ENCODE results near the gene PKD1L1.
A peak's percentile ranks its signal among the peaks of the same experiment; 100 is the strongest.
"Not testable (repeated sequence)": the region's sequence is repeated elsewhere in the genome, so short reads cannot be mapped to it uniquely, and the experiment has no call there.

The PKD1L1 gene, protein sequence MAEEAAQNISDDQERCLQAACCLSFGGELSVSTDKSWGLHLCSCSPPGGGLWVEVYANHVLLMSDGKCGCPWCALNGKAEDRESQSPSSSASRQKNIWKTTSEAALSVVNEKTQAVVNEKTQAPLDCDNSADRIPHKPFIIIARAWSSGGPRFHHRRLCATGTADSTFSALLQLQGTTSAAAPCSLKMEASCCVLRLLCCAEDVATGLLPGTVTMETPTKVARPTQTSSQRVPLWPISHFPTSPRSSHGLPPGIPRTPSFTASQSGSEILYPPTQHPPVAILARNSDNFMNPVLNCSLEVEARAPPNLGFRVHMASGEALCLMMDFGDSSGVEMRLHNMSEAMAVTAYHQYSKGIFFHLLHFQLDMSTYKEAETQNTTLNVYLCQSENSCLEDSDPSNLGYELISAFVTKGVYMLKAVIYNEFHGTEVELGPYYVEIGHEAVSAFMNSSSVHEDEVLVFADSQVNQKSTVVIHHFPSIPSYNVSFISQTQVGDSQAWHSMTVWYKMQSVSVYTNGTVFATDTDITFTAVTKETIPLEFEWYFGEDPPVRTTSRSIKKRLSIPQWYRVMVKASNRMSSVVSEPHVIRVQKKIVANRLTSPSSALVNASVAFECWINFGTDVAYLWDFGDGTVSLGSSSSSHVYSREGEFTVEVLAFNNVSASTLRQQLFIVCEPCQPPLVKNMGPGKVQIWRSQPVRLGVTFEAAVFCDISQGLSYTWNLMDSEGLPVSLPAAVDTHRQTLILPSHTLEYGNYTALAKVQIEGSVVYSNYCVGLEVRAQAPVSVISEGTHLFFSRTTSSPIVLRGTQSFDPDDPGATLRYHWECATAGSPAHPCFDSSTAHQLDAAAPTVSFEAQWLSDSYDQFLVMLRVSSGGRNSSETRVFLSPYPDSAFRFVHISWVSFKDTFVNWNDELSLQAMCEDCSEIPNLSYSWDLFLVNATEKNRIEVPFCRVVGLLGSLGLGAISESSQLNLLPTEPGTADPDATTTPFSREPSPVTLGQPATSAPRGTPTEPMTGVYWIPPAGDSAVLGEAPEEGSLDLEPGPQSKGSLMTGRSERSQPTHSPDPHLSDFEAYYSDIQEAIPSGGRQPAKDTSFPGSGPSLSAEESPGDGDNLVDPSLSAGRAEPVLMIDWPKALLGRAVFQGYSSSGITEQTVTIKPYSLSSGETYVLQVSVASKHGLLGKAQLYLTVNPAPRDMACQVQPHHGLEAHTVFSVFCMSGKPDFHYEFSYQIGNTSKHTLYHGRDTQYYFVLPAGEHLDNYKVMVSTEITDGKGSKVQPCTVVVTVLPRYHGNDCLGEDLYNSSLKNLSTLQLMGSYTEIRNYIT (N-terminal part only)

DNA sequence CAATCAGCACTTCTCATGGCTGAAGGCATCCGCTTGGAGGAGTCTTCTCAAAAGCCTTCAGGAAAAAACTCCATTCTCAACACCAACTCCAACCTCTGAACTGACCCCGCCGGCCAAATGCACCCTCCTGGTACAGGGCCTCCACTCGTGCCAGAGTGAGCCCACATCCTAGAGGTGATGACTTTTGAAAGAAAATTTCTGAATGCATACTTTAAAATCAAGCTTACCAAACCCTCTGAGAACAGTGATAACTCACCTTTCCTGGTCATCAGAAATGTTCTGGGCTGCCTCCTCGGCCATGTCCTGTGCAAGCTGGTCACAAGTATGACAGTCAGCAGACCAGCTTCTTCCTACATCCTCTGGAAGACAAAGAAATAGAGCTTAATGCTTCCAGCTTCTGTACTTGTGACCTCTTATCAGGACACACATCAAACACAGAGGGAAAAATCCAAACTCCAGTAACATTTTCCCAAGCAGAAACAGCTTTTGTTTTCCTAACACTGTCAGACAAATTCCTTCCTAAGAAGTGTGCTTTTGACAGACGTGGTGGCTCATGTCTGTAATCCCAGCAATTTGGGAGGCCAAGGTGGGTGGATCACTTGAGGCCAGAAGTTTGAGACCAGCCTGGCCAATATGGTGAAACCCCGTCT is at the start of gene PKD1L1:
PKD1L1 (minus strand) TSS at position 326 of the 650 bp plus-strand sequence; CDS start at position 300, 26 bp downstream.
- no peaks in the 10 kb centered on the region for H3K9me3 ChIP-seq (ENCODE audit: control insufficient read depth, insufficient read depth, low read length)
- peaks cover 16% of the 10 kb centered on the region for H3K4me1 ChIP-seq (ENCODE audit: insufficient read depth, low read length)
- no peak within 1 kb of the TSS for H3K9ac ChIP-seq (ENCODE audit: low read depth, low read length)
- no peaks in the 10 kb centered on the region for H3K36me3 ChIP-seq (ENCODE audit: insufficient read depth, low read length)

DNA sequence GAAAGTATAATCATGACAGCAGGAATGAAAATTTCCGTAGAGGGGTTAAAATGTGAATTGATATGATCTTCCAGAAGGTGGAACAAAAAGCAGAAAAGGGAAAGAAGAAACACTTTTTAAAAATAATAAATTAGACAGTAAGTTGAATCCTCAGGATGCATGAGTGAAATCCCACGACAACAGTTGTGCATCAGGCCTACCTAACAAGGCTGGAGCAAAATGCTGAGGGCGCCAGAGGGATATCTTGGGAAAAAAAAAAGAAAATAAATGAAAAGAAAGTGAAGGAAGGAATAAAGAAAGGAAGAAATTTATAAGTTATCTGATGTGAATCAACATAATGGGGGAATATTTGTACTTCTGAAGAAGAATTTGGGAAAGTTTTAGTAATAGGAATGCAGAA is 44.2 kb upstream of the PKD1L1 start:
- Histone ChIP-seq H3K9ac (ENCODE audit: low read depth, low read length) (peak overlapping the region; percentile 55), H3K4me1 (ENCODE audit: insufficient read depth, low read length) (peaks cover 17% of the 10 kb centered on the region), H3K36me3 (ENCODE audit: insufficient read depth, low read length) (no peaks in the 10 kb centered on the region), H3K9me3 (ENCODE audit: control insufficient read depth, insufficient read depth, low read length) (no peaks in the 10 kb centered on the region)

DNA sequence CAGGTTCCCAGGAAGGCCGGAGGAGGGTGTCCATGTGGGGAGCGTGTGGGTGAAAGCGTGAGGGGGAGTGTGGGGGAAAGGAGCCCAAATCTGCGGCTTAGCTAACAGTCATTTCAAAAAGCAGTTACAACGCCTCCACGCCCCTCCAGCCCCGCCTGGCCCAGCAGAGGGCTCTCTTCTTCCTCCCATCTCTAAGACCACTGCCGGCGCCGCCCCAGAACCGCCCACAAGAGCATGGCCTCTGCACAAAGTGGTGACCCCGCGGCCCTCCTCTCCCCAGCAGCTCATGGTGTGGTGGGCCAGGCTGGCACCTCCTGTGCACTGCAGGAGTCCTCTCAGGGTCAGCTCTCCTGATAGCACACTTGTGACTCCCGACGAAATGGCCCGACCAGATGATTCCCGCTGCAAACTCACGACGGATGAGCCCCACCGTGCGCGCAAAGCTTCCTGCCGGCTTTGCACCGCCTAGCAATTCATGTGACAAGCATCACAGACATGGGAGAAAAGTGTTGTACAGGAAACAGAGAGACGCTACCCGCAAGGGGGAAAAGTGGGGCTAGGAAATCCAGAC is 43.6 kb upstream of the PKD1L1 start:
- H3K4me1 ChIP-seq (ENCODE audit: insufficient read depth, low read length), result peaks cover 17% of the 10 kb centered on the region
- H3K9ac ChIP-seq (ENCODE audit: low read depth, low read length), result peak overlapping the region; percentile 55
- no peaks in the 10 kb centered on the region for H3K36me3 ChIP-seq (ENCODE audit: insufficient read depth, low read length)
- no peaks in the 10 kb centered on the region for H3K9me3 ChIP-seq (ENCODE audit: control insufficient read depth, insufficient read depth, low read length)

DNA sequence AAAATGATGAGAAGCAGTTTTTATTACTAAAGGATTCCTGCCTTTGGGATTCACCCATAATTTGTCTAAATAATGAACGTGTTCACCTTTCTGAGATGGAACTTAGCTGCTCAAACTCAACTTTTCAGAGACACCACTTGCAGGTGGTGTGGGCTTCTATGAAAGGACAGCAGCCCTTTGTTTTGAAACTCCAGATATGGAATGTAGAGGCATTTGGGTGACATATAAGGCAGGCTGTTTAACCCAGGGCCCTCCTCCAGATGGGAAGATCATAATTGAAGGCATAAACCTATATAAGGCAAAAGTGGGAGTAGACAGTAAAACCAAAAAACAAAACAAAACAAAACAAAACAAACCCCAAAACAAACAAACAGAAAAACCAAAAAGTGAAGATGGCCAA is 43.0 kb upstream of the PKD1L1 start:
- no peaks in the 10 kb centered on the region for H3K9me3 ChIP-seq (ENCODE audit: control insufficient read depth, insufficient read depth, low read length)
- peak overlapping the region; percentile 55 for H3K9ac ChIP-seq (ENCODE audit: low read depth, low read length)
- peaks cover 17% of the 10 kb centered on the region for H3K4me1 ChIP-seq (ENCODE audit: insufficient read depth, low read length)
- H3K36me3 ChIP-seq (ENCODE audit: insufficient read depth, low read length), result no peaks in the 10 kb centered on the region

DNA sequence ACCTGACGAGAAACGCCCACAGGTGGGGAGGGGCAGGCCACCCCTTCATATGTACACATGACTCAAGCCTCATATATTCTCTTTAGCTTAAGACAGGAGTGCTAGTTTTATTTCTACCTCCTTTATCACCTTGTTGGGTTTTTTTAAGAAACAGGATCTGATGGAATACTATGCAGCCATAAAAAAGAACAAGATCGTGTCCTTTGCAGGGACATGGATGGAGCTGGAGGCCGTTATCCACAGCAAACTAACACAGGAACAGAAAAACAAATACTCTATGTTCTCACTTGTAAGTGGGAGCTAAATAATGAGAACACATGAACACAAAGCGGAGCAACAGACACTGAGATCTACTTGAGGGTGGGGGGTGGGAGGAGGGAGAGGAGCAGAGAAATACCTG is 42.3 kb upstream of the PKD1L1 start:
- H3K9ac ChIP-seq (ENCODE audit: low read depth, low read length), result no peak overlapping the region
- H3K36me3 ChIP-seq (ENCODE audit: insufficient read depth, low read length), result no peaks in the 10 kb centered on the region
- H3K9me3 ChIP-seq (ENCODE audit: control insufficient read depth, insufficient read depth, low read length), result no peaks in the 10 kb centered on the region
- H3K4me1 ChIP-seq (ENCODE audit: insufficient read depth, low read length), result peaks cover 17% of the 10 kb centered on the region

DNA sequence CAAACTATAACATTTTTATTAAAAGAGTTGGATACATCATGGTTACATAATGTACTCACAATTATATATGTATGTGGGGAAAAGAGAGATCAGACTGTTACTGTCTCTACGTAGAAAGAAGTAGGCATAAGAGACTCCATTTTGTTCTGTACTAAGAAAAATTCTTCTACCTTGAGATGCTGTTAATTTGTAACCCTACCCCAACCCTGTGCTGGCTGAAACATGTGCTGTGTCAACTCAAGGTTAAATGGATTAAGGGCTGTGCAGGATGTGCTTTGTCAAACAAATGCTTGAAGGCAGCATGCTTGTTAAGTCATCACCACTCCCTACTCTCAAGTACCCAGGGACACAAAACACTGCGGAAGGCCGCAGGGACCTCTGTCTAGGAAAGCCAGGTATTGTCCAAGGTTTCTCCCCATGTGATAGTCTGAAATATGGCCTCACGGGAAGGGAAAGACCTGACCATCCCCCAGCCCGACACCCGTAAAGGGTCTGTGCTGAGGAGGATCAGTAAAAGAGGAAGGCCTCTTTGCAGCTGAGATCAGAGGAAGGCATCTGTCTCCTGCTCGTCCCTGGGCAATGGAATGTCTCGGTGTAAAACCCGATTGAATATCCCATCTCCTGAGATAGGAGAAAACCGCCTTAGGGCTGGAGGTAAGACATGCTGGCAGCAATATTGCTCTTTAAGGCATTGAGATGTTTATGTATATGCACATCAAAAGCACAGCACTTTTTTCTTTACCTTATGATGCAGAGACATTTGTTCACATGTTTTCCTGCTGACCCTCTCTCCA is 41.5 kb upstream of the PKD1L1 start:
- H3K4me1 ChIP-seq (ENCODE audit: insufficient read depth, low read length), result peaks cover 17% of the 10 kb centered on the region
- not testable (repeated sequence) for H3K9ac ChIP-seq (ENCODE audit: low read depth, low read length); H3K9me3 ChIP-seq (ENCODE audit: control insufficient read depth, insufficient read depth, low read length); H3K36me3 ChIP-seq (ENCODE audit: insufficient read depth, low read length)

DNA sequence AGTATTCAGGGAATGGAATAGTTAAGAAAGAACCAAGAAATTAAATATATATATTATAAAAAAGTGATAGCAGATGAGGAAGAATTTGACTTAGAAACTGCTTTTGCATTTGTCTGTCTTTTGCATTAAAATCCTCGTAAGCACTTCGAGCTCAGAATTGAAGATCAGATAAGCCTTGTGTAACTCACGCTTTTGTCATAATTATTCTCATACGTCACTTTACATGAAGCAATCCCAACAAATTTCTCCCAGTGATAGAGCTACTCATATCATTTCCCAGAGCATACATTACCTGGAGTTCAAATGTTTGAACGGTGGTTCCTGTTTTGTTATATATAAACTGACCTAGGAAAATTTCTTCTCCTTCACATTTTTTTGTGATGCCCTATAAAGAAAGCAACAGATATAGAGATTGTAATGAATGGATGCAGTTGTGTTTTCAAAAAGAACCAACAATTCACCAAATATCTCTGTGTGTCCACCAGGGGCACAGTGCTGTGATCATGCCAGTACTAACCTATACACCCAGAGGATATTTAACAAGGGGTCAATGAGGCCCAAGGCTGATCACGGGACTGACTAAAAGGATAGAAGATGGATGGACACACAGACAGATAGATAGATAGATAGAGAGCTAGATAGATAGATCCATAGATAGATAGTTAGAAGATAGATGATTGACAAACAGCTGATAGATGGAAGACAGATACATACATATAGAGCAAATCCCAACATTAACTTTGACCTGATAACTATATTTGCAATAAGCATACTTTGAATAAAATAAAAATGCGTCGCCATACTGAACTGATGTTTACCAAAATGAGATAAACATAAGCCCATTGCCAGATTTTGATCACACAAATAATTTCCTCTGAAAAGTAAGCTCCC is 40.5 kb upstream of the PKD1L1 start:
- Histone ChIP-seq H3K4me1 (ENCODE audit: insufficient read depth, low read length) (peaks cover 17% of the 10 kb centered on the region), H3K9ac (ENCODE audit: low read depth, low read length) (no peak overlapping the region), H3K9me3 (ENCODE audit: control insufficient read depth, insufficient read depth, low read length) (peaks cover 4% of the 10 kb centered on the region; the same call in 1 of the 2 replicates), H3K36me3 (ENCODE audit: insufficient read depth, low read length) (no peaks in the 10 kb centered on the region)

DNA sequence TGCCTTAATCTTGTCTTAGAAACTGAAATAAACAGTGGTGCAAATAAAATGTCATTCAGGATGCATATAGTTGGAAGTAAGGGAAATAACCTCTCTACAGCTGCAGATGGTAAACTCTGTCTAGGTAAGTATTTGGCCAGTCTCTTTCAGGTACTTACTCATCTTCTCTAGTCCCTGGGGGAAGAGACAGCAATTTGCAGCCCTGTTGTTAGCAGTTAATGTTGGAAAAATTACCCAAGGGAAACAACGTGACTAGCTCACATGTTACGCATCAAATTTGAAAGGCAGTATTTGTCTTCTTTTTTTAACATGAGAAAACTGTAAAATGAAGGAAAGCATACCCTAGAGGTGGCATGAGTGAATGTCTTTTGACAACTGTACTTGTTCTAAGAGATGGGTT is 34.3 kb upstream of the PKD1L1 start:
- H3K9ac ChIP-seq (ENCODE audit: low read depth, low read length), result no peak overlapping the region
- H3K4me1 ChIP-seq (ENCODE audit: insufficient read depth, low read length), result no peaks in the 10 kb centered on the region
- peaks cover 4% of the 10 kb centered on the region; the same call in 1 of the 2 replicates for H3K9me3 ChIP-seq (ENCODE audit: control insufficient read depth, insufficient read depth, low read length)
- peaks cover 7% of the 10 kb centered on the region for H3K36me3 ChIP-seq (ENCODE audit: insufficient read depth, low read length)

DNA sequence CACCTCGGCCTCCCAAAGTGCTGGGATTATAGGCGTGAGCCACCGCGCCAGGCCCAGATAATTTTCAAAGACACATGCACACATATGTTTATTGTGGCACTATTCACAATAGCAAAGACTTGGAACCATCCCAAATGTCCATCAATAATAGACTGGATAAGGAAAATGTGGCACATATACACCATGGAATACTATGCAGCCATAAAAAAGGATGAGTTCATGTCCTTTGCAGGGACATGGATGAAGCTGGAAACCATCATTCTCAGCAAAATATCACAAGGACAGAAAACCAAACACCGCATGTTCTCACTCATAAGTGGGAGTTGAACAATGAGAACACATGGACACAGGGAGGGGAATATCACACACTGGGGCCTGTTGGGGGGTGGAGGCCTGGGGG is 32.4 kb upstream of the PKD1L1 start:
- peaks cover 23% of the 10 kb centered on the region for H3K36me3 ChIP-seq (ENCODE audit: insufficient read depth, low read length)
- not testable (repeated sequence) for H3K4me1 ChIP-seq (ENCODE audit: insufficient read depth, low read length); H3K9me3 ChIP-seq (ENCODE audit: control insufficient read depth, insufficient read depth, low read length); H3K9ac ChIP-seq (ENCODE audit: low read depth, low read length)

DNA sequence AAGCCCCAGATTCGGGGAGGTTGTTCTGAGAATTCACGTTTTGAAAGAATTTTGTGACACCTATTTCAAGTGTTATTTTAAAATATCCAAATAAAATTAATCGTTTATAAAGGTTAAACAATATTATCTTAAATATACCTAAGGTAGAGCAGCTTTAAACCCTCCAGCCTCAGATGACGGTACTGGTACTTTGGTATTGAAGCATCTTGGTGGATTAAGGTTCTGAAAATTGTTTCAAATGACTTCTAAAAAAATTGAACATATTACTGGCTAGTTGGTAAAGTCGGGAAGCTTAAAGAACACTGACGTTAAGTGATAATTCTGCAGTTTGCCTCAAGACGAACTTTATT is 31.5 kb upstream of the PKD1L1 start:
- H3K9me3 ChIP-seq (ENCODE audit: control insufficient read depth, insufficient read depth, low read length), result no peaks in the 10 kb centered on the region
- H3K9ac ChIP-seq (ENCODE audit: low read depth, low read length), result peak overlapping the region; percentile 43; the same call in 1 of the 2 replicates
- H3K4me1 ChIP-seq (ENCODE audit: insufficient read depth, low read length), result no peaks in the 10 kb centered on the region
- H3K36me3 ChIP-seq (ENCODE audit: insufficient read depth, low read length), result peaks cover 23% of the 10 kb centered on the region

DNA sequence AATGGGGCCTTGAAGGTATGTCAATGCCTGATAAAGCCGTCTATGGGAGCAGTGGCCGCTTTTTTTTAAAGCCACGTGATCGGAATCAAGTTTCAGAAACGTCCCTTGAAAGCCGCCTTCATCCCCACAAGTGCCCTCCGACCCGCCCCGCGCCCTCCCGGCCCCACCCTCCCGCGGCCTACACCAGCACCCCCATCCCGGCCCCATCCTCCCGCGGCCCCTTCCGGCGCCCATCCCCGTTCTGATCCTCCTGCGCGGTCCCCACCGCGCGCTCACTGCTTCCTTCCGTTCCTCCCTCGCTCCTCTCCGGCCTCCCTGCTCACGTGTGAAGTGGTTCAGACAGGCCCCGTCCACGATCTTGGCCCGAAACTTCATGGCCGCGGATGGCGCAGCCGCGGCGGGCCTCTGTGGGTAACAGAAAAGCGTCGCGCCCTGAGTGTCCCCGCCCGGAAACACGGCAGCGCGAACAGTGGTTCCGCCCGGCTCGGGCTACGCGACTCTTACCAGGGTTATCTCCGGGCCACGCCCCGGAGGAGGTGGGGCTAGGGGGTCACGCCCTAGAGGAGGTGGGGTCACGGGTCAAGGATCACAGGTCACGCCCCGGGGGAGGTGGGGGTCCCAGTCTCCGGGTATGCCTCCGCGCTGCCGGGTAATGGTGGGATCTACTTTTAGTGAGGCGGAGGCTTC is 31.0 kb upstream of the PKD1L1 start, which contains the start of gene HUS1:
HUS1 (minus strand) TSS at position 471 of the 687 bp plus-strand sequence; CDS start at position 375, 96 bp downstream.
- Histone ChIP-seq H3K9me3 (ENCODE audit: control insufficient read depth, insufficient read depth, low read length) (no peaks in the 10 kb centered on the region), H3K4me1 (ENCODE audit: insufficient read depth, low read length) (no peaks in the 10 kb centered on the region), H3K36me3 (ENCODE audit: insufficient read depth, low read length) (peaks cover 29% of the 10 kb centered on the region), H3K9ac (ENCODE audit: low read depth, low read length) (peak within 1 kb of the TSS; percentile 67)

DNA sequence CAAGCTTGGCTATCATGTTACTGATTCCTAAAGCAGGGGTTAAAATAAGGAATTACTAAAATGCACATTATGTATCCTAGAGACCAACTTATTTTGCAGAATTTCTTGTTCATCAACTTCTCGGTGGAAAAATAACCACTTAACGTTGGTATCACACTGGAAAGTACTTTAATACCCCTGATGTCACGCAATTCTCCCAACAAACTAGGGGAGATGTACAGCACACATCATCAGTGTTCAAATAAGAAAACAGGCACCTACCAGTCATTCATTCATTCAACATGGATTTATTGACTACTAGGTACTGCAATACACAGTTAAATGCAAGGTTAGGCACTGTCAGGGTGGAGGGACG is 30.5 kb upstream of the PKD1L1 start:
- Histone ChIP-seq H3K9me3 (ENCODE audit: control insufficient read depth, insufficient read depth, low read length) (no peaks in the 10 kb centered on the region), H3K36me3 (ENCODE audit: insufficient read depth, low read length) (peaks cover 34% of the 10 kb centered on the region), H3K9ac (ENCODE audit: low read depth, low read length) (peak overlapping the region; percentile 67), H3K4me1 (ENCODE audit: insufficient read depth, low read length) (no peaks in the 10 kb centered on the region)
